Measurements from ENCODE around the gene TCHP. TPM values are rescaled to one million over a fixed set of nuclear protein-coding genes. Genes with fewer than 3 reads are reported as not detected.

TCHP gene
- total and polyA plus RNA-seq, 7 donors: 12.5 to 42.9 (median 16.0) TPM

- intact Hi-C loops (cut with DNase I): no loop called here
- Histone ChIP-seq H3K9me3 (no peaks in the 10 kb centered on the region), H3K4me3 (no peak overlapping the region), H3K27ac (no peak overlapping the region), H3K27me3 (no peaks in the 10 kb centered on the region), H3K4me1 (no peaks in the 10 kb centered on the region), H3K36me3 (peaks cover 7 to 64% (median 22%) of the 10 kb centered on the region in 4 donors)
- WGBS, 2 donors: 60 to 81% methylated on average over 16 of the region's 16 CpGs
- DNase-seq: no peak
- TF ChIP-seq EP300 (IDR thresholded peaks at IDR 0.05) (no peak), POLR2A (IDR thresholded peaks at IDR 0.05) (no peak), POLR2AphosphoS5 (IDR thresholded peaks at IDR 0.05) (no peak)
Observed at GRCh38 chr12:109930028-109930800, 30.1 kb downstream of the TCHP start.

- no peaks in the 10 kb centered on the region for H3K9me3 ChIP-seq
- DNase-seq: no peak
- intact Hi-C loops (cut with DNase I): no loop called here
- TF ChIP-seq EP300 (IDR thresholded peaks at IDR 0.05) (no peak), POLR2A (IDR thresholded peaks at IDR 0.05) (no peak), CTCF (IDR thresholded peaks at IDR 0.05) (no peak), POLR2AphosphoS5 (IDR thresholded peaks at IDR 0.05) (no peak)
- H3K27me3 ChIP-seq: no peaks in the 10 kb centered on the region
- no peak overlapping the region for H3K27ac ChIP-seq
- H3K4me3 ChIP-seq: no peak overlapping the region
- 95 to 96% methylated on average over 5 of the region's 5 CpGs for WGBS, 2 donors
- H3K36me3 ChIP-seq: peaks cover 7 to 73% (median 24%) of the 10 kb centered on the region in 4 donors
- no peaks in the 10 kb centered on the region for H3K4me1 ChIP-seq
Observed at GRCh38 chr12:109931143-109931542, 31.1 kb downstream of the TCHP start.

GRCh38 chr12:109932878-109933503, 32.9 kb downstream of the TCHP start:
- TF ChIP-seq POLR2A (IDR thresholded peaks at IDR 0.05) (no peak), CTCF (IDR thresholded peaks at IDR 0.05) (no peak), EP300 (IDR thresholded peaks at IDR 0.05) (peak in 1 of 4 donors; percentile 27), POLR2AphosphoS5 (IDR thresholded peaks at IDR 0.05) (peak in 3 of 4 donors; percentile 37 to 62 (median 56))
- Histone ChIP-seq H3K4me3 (no peak overlapping the region), H3K9me3 (no peaks in the 10 kb centered on the region), H3K27me3 (no peaks in the 10 kb centered on the region), H3K36me3 (peaks cover 12 to 92% (median 31%) of the 10 kb centered on the region in 4 donors), H3K27ac (peak overlapping the region; percentile 16 to 51 (median 33)), H3K4me1 (no peaks in the 10 kb centered on the region)
- 82 to 88% methylated on average over 14 of the region's 14 CpGs for WGBS, 2 donors
- intact Hi-C loops (cut with DNase I): no loop called here
- peak; percentile 79 for DNase-seq

- Histone ChIP-seq H3K4me1 (no peaks in the 10 kb centered on the region), H3K27ac (peak overlapping the region in 1 of 4 donors; percentile 51), H3K27me3 (no peaks in the 10 kb centered on the region), H3K4me3 (no peak overlapping the region), H3K36me3 (peaks cover 20 to 100% (median 41%) of the 10 kb centered on the region in 4 donors), H3K9me3 (no peaks in the 10 kb centered on the region)
- WGBS, 2 donors: 66 to 76% methylated on average over 5 of the region's 5 CpGs
- no peak for DNase-seq
- no peak for TF ChIP-seq CTCF (IDR thresholded peaks at IDR 0.05)
- no peak for TF ChIP-seq POLR2AphosphoS5 (IDR thresholded peaks at IDR 0.05)
- TF ChIP-seq EP300 (IDR thresholded peaks at IDR 0.05): no peak
- TF ChIP-seq POLR2A (IDR thresholded peaks at IDR 0.05): no peak
- intact Hi-C loops (cut with DNase I): no loop called here
Observed at GRCh38 chr12:109934026-109934425, 34.0 kb downstream of the TCHP start.

GRCh38 chr12:109937371-109937770, 37.3 kb downstream of the TCHP start:
- DNase-seq: no peak
- Histone ChIP-seq H3K27ac (no peak overlapping the region), H3K27me3 (no peaks in the 10 kb centered on the region), H3K36me3 (peaks cover 13 to 69% (median 28%) of the 10 kb centered on the region in 4 donors), H3K9me3 (no peaks in the 10 kb centered on the region), H3K4me3 (no peak overlapping the region), H3K4me1 (peaks cover 0 to 15% (median 7%) of the 10 kb centered on the region in 4 donors)
- no peak for TF ChIP-seq POLR2A (IDR thresholded peaks at IDR 0.05)
- no peak for TF ChIP-seq POLR2AphosphoS5 (IDR thresholded peaks at IDR 0.05)
- TF ChIP-seq CTCF (IDR thresholded peaks at IDR 0.05): no peak
- TF ChIP-seq EP300 (IDR thresholded peaks at IDR 0.05): no peak
- 87 to 92% methylated on average over 5 of the region's 5 CpGs for WGBS, 2 donors
- intact Hi-C loops (cut with DNase I): no loop called here

Measured in sigmoid colon (tissue), 7 donors.